ENCODE measurements around the gene LMO1. TPM values are rescaled to one million over a fixed set of nuclear protein-coding genes. Genes with fewer than 3 reads are reported as not detected.

LMO1 gene
- total RNA-seq, 2 donors from 2014 or later: not detected

DNA sequence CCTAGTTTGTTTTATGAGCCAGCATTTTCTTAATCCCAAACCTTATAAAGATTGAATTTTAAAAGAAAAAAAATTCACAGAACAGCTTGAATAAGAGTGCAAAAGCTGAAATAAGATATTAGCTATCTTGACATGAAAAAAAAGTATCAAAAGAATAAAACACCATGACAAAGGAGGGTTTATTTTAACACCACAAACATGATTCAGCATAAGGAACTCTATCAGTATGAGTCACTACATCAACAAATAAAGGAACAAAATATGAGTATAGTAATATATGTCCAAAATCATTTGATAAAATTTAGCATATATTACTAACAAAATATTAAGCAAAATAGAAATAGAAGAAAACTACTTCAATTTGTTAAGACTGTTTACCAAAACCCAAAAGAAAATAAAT, 9.6 kb upstream of the LMO1 start:
- no peaks in the 10 kb centered on the region for H3K9me3 Mint-ChIP-seq
- no peak overlapping the region for H3K27ac Mint-ChIP-seq
- ATAC-seq (no peak), DNase-seq (ENCODE audit: low spot score in 2 of 2) (no peak)
- H3K36me3 Mint-ChIP-seq: no peaks in the 10 kb centered on the region

DNA sequence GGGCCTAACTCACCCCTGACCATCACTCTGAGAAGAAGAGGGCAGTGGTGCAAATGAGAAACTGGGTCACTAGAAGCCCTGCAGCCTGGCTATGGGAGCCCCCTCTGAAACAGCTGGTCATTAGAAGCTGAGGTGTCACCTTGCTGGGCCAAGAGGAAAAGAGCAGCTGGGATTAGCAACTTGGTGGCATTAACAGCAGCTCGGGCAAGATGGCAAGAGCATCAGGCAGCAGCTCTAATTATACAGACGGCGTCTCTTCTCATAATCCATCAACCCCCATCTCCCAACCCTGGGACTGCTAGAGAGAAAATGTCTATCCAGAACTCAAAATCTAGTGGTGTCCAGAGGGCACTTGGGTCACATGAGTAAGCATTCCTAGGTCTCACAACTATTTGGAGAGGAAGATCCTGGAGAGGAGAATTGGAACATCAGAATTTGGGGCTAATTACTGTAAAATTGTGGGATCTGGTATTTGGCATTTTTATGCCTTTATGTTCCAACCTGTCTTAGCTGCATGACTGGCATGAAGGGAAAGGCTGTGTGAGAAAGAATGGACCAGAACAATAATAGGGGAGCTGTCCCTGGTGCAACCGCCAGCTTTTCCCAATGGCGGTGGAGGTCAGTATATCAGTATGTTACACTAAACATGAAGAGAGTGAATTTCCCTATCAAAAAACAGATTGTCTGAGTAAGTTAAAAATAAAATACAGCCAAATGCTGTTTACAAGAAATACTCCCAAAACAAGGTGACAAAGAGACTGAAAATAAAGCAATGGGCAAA, 7.6 kb upstream of the LMO1 start:
- ATAC-seq (no peak), DNase-seq (ENCODE audit: low spot score in 2 of 2) (peak in 1 of 2 donors; percentile 31)
- Mint-ChIP-seq H3K36me3 (no peaks in the 10 kb centered on the region), H3K27ac (no peak overlapping the region), H3K9me3 (no peaks in the 10 kb centered on the region)

DNA sequence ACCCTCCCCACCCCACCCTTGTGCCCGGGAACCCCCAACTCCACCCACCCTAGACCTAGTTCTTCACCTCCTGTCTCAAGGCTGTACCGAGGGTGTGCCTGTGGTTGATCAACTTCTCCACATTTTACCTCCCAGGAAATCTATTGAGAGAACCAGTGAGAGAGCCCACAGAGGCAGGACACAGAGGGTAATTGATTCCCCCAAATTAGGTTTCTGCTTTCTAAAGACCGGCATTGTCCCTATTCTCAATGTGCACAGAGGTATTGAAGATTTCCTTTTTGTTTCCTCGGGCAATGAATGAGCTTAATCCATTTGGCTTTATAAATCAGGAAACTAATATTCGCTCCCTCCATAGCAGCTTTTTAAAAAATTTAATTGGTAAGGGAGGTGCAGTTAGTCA, 6.0 kb upstream of the LMO1 start:
- Mint-ChIP-seq H3K36me3 (no peaks in the 10 kb centered on the region), H3K9me3 (no peaks in the 10 kb centered on the region), H3K27ac (no peak overlapping the region)
- DNase-seq (ENCODE audit: low spot score in 2 of 2): no peak
- ATAC-seq: no peak

DNA sequence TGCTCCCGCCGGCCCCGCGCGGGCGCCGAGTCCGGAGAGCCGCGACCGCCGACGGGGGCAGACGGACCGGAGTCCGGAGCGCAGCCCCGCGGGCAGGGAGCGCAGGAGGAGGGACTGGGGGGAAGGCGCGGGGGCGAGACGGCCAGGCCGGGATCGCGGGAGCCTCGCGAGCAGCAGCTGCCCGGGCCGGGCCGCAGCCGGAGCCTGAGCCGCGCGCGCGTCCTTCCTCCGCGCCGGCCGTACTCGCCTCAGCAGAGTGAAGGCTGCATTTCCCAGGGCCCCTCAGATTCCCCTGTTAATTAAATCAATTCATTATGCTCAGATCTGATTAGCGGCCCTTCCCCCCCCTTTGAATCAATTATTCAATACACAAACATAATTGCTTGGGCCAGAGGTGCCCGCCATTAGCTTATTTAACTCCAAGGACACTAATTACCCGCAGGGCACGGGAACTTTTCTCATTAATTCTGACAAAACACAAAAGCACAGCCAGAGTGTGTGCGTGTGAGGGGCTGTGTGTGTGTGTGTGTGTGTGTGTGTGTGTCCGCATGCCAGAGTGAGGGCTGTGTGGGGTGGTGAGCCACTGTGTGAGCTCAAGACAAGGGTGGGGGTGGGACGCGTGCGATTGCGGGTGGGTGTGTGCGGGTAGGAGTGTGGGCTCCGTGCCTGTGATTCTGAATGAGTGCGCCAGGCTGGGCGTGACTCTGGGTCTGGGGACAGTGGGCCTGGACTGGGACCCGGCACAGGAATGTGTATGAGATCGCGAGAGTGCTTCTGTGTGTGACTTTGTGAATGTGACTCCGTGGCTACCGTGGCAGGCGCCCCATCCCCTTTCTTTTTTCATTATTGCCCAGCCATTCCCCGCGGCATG, 5.1 kb upstream of the LMO1 start:
- peak in 1 of 2 donors; percentile 31 for DNase-seq (ENCODE audit: low spot score in 2 of 2)
- ATAC-seq: peak; percentile 9 to 29
- Mint-ChIP-seq H3K27ac (no peak overlapping the region), H3K9me3 (no peaks in the 10 kb centered on the region), H3K36me3 (no peaks in the 10 kb centered on the region)

DNA sequence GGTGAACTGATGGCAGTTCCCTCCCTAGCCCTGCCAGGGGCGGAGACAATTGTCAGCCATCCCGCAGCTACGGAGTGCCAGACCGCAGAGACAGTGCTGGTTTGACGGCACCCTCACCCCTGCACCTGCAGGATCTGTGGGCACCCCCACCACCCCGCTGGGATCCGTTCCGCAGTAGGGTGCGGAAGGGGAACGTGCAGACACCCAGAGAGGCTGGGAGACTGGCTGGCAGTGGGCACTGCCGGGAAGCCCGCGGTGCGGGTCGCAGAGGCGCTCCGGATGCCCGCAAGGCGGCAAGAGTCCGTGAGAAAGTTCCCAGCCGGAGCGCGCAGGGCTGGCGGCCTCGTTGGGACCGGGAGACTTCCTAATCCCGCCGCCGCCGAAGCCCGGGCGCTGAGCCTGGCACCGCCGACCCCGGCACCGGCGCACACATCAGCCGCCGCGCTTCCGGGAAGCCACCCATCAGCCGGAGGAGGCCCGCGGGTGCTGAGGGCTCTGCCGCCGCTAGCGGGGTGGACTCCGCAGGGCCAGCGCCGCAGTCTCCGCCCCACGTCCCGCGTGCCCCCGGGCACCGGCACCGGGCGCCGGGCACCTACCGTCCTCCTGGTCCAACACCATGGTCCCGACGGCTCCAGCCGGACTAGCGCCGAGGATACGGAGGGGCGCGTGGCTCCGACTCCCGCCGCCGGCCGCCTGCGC, 4.3 kb upstream of the LMO1 start:
- H3K36me3 Mint-ChIP-seq: no peaks in the 10 kb centered on the region
- no peak overlapping the region for H3K27ac Mint-ChIP-seq
- H3K9me3 Mint-ChIP-seq: no peaks in the 10 kb centered on the region
- ATAC-seq (peak; percentile 26 to 66), DNase-seq (ENCODE audit: low spot score in 2 of 2) (peak; percentile 44 to 48)

DNA sequence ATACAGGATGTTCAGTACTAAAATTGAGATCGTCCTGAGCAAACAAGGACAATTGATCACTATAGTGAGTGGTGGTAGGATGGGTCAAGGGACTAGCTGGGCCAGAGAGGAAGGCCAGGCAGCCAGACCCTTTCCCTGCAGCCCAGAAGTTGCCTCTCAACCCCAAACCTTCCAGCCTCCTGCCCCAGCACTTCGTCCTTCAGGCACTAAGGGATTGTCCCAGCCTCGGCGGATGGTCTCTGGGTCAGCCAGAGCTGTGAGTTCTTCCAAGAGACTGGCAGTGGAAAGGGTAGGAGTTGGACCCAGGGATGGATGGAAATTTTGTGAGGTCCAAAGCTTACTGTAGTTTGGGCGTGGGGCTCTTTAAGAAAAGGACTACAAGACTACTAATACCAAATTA, 3.6 kb upstream of the LMO1 start:
- no peak for ATAC-seq
- Mint-ChIP-seq H3K27ac (no peak overlapping the region), H3K36me3 (no peaks in the 10 kb centered on the region), H3K9me3 (no peaks in the 10 kb centered on the region)
- no peak for DNase-seq (ENCODE audit: low spot score in 2 of 2)

DNA sequence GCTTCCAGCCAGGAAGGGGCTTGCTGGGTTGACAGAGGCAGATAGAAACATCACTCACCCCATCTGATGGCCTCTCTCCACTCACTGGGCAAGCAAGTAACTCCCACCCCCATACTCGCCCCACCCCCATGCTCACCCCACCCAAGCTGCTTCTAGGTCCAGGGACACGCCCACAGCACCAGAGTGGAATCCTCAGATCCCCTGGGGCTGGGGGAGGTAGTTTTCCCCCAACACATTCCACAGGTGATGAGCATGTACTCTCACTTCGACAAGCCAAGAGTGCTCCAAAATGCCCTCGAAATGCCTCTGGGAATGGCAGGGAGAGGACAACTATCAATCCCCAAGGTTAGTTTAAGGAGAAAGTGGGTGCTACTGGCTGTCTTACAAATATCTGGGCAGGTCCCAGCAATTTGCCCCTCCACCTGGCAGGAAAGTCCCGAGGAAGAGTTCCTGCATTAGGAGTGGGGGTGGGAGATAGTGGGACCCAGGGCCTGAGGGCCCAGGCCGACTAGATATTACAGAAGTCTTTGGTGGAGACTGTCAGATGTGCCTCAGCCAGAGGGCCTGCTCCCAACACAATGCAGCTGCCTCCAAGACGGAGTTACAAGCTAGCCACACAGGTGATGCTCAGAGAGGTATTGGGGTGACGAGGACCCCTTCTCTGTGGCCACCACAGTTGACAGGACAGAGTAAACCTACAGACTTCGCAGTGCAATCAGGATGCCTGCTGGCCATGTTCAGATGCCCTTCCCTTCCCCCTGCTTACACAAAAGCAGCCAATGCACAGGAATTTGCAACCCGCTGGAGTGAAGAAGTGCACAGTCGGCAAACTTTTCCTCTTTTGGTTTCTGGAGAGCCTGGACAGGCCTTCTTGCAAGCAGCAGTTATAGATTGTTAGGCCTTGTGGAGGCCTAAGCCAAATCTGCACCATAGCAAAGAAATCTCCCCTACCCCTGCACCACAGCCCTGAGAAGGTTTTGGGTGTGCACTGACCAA, 2.9 kb upstream of the LMO1 start:
- H3K27ac Mint-ChIP-seq: no peak overlapping the region
- ATAC-seq: no peak

DNA sequence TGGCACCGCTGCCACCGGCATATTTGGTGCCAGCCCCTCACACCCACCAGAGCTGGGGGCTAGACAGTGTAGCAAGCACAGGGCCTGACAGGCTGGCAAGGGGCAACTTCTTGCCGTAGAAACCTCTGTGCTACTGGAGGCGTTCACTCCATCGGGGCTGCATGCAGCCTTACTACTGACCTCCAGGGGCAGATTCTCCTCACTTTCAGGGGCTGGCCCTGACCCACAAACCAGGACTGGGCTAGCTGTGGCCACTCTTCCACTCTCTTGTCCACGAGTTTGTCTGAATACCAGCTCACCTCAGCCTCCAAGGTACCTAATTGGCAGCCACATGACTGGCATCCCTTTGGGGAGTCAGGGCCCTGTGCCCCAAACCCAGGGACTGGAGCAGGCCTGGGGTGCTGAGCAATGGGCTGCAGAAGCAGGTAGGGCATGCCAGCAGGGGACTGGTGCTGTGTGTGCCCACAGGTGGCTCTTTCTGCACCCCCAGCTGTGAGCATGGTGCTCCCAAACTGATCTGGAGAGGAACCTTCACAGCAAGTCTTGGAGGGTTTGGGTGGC, 2.1 kb upstream of the LMO1 start:
- H3K9me3 Mint-ChIP-seq: no peaks in the 10 kb centered on the region
- H3K36me3 Mint-ChIP-seq: no peaks in the 10 kb centered on the region
- no peak overlapping the region for H3K27ac Mint-ChIP-seq
- no peak for ATAC-seq
- peak in 1 of 2 donors; percentile 52 for DNase-seq (ENCODE audit: low spot score in 2 of 2)

More for the DNA sequence above, 2.9 kb upstream of the LMO1 start:
- Mint-ChIP-seq H3K36me3 (no peaks in the 10 kb centered on the region), H3K9me3 (no peaks in the 10 kb centered on the region)
- peak in 1 of 2 donors; percentile 42 for DNase-seq (ENCODE audit: low spot score in 2 of 2)

DNA sequence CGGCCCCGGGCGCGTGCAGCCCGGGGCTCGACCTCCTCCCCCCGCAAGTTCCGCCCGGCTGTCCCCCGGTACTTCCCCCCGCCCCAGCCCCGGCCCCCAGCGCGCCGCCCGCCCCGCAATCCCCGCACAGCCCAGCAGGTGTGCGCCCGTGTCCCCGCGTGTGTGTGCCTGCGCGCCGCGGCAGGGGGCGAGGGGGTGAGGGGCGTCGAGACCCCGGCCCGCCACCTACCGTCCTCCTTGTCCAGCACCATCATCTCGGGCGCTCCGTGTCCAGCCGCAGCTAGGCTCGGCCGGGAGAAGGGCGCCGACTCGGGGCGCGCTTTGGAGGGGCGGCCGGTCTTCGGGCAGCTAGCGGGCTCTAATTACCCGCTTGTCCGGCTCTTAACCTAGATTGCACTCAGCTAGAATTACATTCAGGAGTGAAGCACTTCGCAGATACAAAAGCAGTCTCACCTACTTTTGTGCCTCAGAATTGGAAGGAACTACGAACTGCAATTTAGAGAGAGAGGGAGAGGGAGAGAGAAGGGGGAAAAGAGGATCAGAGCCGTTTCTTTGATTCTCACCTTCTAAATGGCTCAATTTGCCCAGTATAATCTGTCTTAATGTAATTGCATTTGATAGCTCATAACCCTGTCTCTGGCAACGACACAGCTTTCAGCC, 439 bp downstream of the LMO1 start:
- DNase-seq (ENCODE audit: low spot score in 2 of 2) (peak in 1 of 2 donors; percentile 51), ATAC-seq (peak; percentile 16 to 39)
- H3K36me3 Mint-ChIP-seq: no peaks in the 10 kb centered on the region
- no peaks in the 10 kb centered on the region for H3K9me3 Mint-ChIP-seq
- H3K27ac Mint-ChIP-seq: no peak overlapping the region

DNA sequence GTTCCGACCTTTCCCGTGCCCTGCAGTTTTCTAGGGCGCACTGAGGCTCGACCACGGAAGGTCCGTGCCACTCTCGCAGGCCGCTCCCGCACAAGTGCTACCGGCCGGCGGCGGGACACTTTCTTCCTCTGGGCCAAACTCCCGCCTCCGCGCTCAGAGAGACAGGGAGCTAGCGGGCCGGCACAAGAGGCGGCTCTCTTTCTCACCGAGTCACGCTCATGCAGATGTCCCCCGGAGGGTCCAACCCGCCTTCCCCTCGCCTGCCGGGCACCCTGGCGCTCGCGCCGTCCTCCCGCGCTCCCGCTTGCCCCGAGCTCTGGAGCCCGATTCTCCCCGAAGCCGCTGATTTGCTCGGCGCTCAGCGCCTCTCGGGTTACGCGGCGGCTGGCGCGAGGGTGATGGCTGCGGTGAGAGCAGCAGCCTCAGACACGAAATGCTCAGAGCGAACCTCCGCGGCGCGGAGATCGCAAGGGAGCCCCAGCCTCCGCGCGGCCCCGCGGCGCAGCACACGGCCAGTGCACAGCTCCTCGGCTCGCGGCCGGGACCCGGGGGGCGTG, 1.0 kb downstream of the LMO1 start:
- Mint-ChIP-seq H3K9me3 (no peaks in the 10 kb centered on the region), H3K27ac (no peak overlapping the region), H3K36me3 (no peaks in the 10 kb centered on the region)
- ATAC-seq: peak; percentile 30 to 66
- peak; percentile 42 to 47 for DNase-seq (ENCODE audit: low spot score in 2 of 2)

DNA sequence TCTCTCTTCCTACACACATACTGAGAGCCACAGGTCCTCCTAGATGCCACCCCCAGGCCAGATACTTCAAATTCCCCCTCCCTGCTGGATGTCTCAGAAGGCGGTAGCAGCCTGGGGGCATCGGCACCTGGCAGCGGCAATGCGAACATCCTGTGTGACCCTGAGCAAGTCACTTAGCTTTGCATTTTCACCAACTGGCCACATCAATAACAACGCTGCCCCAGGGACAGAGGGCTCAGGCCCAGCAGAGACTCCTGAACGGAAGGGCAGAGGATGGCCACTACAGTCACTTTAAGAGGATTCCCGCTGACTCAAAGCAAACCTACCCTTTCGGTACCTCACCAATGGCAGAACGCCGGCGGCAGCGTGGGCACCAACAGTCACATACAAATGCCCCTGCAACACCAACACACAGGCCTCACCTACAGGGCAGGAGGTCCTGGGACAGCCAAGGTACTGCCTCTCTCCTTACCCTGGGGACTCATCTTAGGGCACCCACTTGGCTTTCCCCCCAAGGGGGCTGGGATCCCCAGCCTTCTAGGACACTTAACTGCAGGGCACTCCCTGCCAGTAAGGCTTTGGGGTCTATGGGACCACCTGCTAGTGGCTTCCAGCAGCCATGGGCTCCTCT, 1.6 kb downstream of the LMO1 start:
- no peaks in the 10 kb centered on the region for H3K9me3 Mint-ChIP-seq
- no peak overlapping the region for H3K27ac Mint-ChIP-seq
- H3K36me3 Mint-ChIP-seq: no peaks in the 10 kb centered on the region
- ATAC-seq (no peak), DNase-seq (ENCODE audit: low spot score in 2 of 2) (peak in 1 of 2 donors; percentile 48)

DNA sequence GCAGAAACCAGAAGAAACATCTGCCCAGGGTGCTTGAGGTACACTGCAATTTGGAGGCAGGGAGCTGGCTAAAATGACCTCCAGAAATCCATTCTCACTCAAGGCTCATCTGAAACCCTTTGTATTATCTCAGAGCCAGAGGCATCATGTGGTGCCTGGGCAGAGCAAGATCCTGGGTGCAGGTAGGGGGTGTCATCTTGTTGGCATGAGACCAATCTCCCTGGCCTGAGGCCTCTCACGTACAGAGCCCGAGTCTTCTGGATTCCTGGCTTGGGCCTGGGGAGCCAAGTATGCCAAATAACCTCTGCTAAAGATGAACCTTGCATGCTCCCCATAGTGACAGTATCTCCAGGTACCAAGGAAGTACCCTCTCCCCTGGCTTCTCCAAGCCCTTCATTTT, 2.4 kb downstream of the LMO1 start:
- ATAC-seq (no peak), DNase-seq (ENCODE audit: low spot score in 2 of 2) (peak in 1 of 2 donors; percentile 33)
- H3K27ac Mint-ChIP-seq: no peak overlapping the region
- no peaks in the 10 kb centered on the region for H3K36me3 Mint-ChIP-seq
- no peaks in the 10 kb centered on the region for H3K9me3 Mint-ChIP-seq

DNA sequence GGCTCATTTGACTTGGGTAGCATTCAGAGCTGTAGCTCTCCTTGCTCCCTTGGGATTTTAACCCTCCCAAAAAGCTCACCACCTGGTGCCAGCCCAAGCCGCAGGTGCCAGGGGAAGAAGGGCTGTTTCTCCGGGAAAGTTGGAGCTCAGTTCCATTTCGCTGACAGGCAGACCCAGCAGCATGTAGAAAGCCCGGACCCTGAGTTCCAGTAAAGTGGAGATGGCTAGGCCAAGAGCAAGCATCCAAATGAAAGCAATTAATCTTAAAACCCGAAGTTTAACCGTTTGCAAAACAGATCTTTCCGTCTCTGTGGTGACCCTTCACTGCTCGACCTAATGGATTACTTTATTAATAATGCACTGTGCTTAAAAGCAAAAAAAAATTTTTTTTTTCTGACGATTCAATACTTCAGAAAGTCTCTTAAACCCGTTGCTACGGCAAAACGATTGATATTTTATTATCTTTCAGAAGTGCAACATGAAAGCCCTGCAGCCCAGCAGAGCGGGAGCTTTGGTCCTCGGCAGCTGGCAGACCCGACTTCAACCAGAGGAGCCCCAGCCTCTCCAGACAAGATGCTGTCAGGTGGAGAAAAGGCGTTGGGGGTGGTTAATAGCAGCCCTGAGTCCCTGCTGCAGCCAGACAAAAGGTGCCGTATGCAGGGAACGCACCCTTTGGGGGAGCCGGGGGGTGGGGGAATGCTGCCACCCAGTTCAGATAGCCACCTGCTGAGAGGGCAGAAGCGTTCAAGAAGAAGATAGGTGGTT, 3.3 kb downstream of the LMO1 start:
- DNase-seq (ENCODE audit: low spot score in 2 of 2) (peak in 1 of 2 donors; percentile 33), ATAC-seq (no peak)
- Mint-ChIP-seq H3K36me3 (no peaks in the 10 kb centered on the region), H3K9me3 (no peaks in the 10 kb centered on the region), H3K27ac (no peak overlapping the region)

Measured in activated naive CD4-positive, alpha-beta T cell treated with anti-CD3 and anti-CD28 coated beads, Interleukin-2, amount 50 U/mL, for 72 hours (primary cell).